GM19468 (cell line): ENCODE measurements around the gene DCDC2.
"Not testable (repeated sequence)": the region's sequence is repeated elsewhere in the genome, so short reads cannot be mapped to it uniquely, and the experiment has no call there.

Experiments used
- ATAC-seq: cut with Tn5 transposase; IDR thresholded peaks from one replicate; pipeline ENCODE4 v1.9.1; 2021; ENCODE audit warnings: mild to moderate bottlenecking, moderate library complexity, moderate number of reproducible peaks; ENCODE audit not compliant: unreplicated experiment; ENCODE audit errors: extremely low read depth

DCDC2 gene

GRCh38 chr6:24357336-24358218 lies at the start of gene DCDC2:
TSS of gene DCDC2 (minus strand) at chr6:24358059. CDS start at chr6:24357750, 309 bp downstream.
- ATAC-seq = no peak

DNA sequence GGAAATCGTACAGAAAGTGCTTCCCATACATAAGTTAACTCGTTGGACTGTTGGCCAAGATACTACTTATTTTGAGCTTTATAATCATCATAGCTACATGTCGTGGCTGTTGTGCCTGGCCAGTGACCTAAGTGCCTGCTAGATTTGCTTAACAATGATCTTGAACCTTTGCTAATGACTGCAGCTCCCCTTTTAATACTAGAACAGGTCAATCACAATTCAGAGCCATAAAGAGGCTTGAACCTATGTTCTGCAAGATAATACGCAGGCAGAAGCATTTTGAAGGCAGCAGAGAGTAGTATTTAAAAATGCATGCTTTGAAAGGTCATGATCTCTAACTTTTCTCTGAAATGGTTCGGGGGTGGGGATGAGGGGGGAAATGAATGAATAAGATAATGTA lies 47.4 kb upstream of the DCDC2 start:
- no peak for ATAC-seq

DNA sequence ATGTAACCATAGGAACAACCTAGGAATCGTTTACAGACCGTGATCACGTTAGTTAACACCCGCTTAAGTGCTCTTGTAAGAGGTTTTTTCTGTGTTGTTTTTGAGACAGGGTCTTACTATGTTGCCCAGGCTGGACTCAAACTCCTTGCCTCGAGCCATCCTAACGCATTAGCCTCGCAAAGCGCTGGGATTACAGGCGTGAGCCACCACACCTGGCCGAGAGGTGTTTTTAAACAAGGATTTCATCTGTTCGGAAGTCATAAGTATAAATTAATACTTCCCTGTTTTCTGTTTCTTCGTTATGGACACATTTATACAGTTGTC lies 45.6 kb upstream of the DCDC2 start:
- no peak for ATAC-seq

DNA sequence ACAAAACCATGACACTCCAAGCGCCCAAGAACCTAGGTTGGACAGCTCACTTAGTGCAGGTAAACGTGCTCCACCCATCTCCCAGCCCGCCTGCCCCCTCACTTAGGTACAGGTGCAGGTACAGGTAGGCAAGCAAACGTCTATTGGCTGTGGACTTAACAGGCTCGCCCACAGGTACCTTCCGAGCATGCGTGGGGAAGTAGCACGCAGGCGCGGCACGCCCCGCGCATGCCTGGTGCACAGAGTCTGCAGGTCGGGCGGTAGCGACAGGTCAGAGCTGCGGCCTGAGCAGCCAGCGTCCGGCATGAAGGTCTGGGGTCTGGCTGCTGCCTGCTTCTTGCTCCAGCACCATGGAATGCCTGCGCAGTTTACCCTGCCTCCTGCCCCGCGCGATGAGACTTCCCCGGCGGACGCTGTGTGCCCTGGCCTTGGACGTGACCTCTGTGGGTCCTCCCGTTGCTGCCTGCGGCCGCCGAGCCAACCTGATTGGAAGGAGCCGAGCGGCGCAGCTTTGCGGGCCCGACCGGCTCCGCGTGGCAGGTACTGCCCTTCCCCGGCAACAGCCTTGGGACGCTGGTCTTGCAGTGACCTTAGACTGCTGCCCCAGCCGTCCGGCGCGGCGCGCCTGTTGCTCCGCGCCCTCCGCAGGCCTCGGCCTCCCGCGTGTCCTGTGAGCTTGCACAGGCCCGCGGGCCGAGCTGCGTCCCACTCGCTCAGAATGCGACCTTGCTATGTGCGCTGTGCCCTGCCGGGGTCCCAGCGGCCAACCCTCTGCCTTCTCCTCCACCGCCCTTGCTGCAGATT lies 45.0 kb upstream of the DCDC2 start, which contains the start of gene MRS2:
MRS2 (plus strand) TSS at position 240 of the 804 bp plus-strand sequence; CDS start at position 351, 111 bp downstream.
- peak; percentile 92 for ATAC-seq

DNA sequence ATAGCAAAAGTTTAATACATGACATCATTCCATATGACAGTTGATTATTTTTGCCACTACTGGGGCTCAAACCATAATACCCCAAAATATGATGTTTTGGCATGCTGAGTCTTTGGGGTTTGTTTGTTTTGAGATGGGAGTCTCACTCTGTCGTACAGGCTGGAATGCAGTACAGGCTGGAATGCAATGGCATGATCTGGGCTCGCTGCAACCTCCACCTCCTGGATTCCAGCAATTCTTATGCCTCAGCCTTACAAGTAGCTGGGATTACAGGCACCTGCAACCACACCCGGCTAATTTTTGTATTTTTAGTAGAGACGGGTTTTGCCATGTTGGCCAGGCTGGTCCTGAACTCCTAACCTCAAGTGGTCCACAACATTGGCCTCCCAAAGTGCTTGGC lies 43.6 kb upstream of the DCDC2 start:
- ATAC-seq = no peak

DNA sequence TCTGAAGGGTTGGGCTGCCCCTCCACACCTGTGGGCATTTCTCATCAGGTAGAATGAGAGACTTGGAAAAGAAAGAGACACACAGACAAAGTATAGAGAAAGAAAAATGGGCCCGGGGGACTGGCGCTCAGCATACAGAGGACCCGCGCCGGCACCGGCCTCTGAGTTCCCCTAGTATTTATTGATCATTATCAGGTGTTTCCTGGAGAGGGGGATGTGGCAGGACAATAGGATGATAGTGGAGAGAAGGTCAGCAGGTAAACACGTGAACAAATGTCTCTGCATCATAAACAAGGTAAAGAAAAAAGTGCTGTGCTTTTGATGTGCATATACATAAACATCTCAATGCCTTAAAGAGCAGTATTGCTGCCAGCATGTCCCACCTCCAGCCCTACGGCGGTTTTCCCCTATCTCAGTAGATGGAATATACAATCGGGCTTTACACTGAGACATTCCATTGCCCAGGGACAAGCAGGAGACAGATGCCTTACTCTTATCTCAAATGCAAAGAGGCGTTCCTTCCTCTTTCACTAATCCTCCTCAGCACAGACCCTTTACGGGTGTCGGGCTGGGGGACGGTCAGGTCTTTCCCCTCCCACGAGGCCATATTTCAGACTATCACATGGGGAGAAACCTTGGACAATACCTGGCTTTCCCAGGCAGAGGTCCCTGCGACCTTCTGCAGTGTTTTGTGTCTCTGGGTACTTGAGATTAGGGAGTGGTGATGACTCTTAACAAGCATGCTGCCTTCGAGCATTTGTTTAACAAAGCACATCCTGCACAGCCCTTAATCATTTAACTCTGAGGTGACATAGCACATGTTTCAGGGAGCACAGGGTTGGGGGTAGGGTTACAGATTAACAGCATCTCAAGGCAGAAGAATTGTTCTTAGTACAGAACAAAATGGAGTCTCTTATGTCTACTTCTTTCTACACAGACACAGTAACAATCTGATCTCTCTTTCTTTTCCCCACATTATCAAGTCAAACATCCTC lies 42.5 kb upstream of the DCDC2 start:
- not testable (repeated sequence) for ATAC-seq

DNA sequence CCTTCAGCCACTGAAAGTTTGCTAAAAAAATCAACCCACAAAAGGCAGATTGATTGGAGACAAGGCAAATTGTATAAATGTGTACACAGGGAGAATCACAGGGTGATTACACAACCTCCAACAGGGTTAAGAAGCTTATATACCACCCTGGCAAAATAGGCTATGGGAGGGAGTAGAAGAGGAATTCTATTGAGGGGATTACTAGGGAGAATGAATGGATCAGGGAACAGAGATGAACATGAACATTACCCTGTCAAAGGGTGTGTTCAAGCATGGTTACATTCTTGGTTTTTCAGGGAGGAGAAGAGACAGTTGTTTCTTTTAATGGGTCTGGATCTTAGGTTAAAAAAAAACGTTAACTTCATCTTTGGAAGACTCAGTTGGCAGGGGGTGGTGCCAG lies 39.8 kb upstream of the DCDC2 start:
- ATAC-seq = no peak

DNA sequence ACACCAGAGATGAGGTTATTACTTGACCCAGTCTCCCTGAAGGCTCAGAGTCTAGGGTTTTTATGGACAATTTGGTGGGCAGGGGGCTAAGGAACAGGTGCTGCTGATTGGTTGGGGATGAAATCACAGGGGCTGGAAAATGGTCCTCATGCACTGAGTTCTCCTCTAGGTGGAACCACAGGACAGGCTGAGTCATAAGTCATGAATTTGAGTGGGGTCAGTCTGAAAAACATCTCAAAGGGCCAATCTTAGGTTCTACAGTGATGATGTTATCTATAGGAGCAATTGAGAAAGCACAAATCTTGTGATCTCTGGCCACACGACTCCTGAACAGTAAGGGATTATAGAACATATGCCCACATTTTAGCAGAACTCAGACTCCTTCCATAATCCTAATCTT lies 39.0 kb upstream of the DCDC2 start:
- ATAC-seq = no peak

DNA sequence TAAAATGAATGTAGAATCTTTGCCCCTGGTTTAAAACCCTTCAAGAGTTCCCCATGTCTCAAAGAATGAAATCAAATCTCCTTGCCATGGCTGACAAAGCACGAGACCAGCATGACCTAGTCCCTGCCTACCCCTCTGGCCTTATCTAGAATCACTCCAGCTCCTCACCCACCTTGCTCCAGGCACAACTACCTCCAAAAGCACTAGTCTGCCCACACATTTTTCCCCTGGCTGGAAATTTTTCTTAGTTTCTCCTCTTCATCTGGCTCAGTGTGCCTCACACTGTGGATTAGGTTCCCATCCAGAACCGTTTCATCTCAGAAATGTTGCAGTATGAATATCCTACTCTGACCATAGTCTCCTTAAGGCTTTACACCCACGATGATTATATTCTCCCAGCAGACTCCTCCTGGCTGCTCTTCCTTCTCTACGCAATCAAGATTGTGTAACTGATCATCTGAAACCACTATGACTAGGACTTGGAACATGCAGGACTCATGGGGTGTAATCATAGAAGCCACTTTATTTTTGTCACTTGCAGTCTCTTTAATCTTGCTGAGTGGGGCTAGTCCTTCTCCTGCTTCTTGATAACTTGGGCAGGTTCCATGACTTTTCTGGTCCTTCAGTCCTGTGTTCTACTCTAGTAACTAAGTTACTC lies 37.0 kb upstream of the DCDC2 start:
- no peak for ATAC-seq

DNA sequence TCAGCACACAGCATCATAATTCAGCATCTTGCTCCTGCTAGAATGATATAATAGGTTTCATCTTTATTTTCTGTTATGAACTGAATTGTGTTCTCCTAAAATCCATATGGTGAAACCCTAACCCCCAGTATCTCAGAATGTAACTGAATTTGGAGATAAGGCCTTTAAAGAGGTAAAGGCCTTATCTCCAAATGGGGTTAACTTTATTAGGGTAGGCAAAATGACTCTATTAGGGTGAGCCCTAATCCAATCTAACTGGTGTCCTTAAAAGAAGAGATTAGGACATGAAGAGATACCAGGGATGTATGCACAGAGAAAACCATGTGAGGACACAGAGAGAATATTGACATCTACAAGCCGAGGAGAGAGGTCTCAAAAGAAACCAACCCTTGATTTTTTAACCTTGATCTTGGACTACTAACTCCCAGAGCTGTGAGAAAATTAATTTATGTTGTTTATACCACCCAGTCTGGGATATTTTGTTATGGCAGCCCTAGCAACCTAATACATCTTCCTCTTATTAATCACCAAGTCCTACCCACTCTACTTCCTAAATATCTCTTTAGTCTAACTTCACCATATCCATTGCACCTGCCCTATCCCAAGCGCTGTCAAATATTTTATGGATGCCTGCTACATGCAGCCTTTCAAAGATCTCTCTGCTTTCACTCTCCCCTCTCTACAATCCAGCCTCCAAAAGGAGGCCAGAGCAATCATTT lies 36.4 kb upstream of the DCDC2 start:
- ATAC-seq = no peak

GRCh38 chr6:24391756-24392405 lies 34.0 kb upstream of the DCDC2 start:
- no peak for ATAC-seq

GRCh38 chr6:24391208-24391607 lies 33.3 kb upstream of the DCDC2 start:
- no peak for ATAC-seq

DNA sequence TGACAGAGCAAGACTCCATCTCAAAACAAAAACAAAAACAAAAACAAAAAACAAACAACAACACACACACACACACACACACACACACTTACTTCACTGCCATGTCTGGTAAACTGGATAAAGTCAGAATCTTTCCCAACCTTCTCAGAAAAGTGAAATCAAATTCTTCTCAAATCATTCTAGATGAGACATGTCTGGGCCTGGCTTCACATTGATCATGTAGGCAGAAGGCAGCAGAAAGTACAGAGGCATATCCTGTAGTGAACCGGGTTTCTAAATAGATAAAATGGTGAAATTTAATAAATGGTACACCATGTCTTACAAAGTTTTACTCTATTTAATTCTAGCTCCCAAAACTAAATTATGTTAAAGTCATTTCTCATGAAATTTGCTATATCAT lies 30.0 kb upstream of the DCDC2 start:
- ATAC-seq = no peak

- no peak for ATAC-seq
These were observed 27.8 kb upstream of the DCDC2 start for GRCh38 chr6:24385536-24386269.

DNA sequence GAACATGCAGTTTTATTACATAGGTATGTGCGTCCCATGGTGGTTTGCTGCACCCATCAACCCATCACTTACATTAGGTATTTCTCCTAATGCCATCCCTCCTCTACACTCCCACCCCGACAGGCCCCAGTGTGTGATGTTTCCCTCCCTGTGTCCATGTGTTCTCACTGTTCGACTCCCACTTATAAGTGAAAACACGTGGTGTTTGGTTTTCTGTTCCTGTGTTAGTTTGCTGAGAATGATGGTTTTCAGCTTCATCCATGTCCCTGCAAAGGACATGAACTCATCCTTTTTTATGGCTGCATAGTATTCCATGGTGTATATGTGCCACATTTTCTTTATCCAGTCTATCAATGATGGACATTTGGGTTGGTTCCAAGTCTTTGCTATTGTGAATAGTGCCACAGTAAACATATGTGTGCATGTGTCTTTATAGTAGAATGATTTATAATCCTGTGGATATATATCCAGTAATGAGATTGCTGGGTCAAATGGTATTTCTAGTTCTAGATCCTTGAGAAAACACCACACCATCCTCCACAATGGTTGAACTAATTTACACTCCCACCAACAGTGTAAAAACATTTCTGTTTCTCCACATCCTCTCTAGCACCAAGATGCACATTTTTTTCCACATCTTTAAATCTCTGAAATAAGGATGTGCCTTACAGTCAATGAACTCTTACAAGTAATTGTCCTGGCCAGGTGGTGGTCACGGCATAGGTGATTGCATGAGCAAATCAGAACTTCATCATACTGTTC lies 26.7 kb upstream of the DCDC2 start:
- ATAC-seq = not testable (repeated sequence)

DNA sequence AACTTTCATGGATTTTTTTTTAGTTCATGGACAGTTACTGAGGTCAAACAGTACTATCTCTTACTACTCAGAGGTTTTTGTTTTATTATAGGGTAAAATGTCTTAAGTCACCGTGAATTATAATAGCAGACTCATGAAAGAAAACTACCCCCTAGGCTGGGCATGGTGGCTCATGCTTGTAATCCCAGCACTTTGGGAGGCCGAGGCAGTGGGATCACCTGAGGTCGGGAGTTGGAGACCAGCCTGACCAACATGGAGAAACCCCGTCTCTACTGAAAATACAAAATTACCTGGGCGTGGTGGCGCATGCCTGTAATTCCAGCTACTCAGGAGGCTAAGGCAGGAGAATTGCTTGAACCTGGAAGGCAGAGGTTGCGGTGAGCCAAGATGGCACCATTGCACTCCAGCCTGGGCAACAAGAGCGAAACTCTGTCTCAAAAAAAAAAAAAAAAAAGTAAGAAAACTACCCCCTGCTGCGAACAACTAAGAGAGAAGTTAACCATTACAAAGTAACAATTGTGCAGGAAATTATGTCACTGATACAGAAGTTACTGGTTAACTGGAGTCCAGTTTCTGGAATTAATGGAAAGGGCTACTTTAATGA lies 25.1 kb upstream of the DCDC2 start:
- not testable (repeated sequence) for ATAC-seq

- ATAC-seq = no peak
These were observed 24.3 kb upstream of the DCDC2 start for GRCh38 chr6:24382220-24382540.
